Activated B cell treated with CpG ODN at 0.5 μM for 24 hours (primary cell): ENCODE results near the gene IL11RA. TPM values are rescaled to one million over a fixed set of nuclear protein-coding genes. Genes with fewer than 3 reads are reported as not detected.
"Not testable (repeated sequence)": the region's sequence is repeated elsewhere in the genome, so short reads cannot be mapped to it uniquely, and the experiment has no call there.

Experiments used
- ATAC-seq: fragments of 200-7000 bp; cut with Tn5 transposase; one replicate; pipeline ENCODE4 v1.10.0; 2021; ENCODE audit warnings: low read depth, mild to moderate bottlenecking, moderate library complexity
- CTCF ChIA-PET: fragments of 350-600 bp; sonication (Branson Sonifier 250); formaldehyde crosslinking; loops from one replicate; lab custom pipeline; 2021; ENCODE audit warnings: antibody characterized with exemption; lab: Charles Lee
- POLR2A ChIA-PET: fragments of 350-600 bp; sonication (Branson Sonifier 250); formaldehyde crosslinking; loops from one replicate; lab custom pipeline; 2021; ENCODE audit warnings: antibody characterized with exemption; lab: Charles Lee
- DNase-seq: peaks from one replicate; pipeline ENCODE4 v3.0.0; 2022
- H3K27ac Mint-ChIP-seq: one replicate; pipeline ENCODE4 v1.8.0; 2020; ENCODE audit warnings: mixed read lengths
- H3K27me3 Mint-ChIP-seq: one replicate; pipeline ENCODE4 v1.8.0; 2021; ENCODE audit warnings: mixed read lengths
- H3K36me3 Mint-ChIP-seq: one replicate; pipeline ENCODE4 v1.8.0; 2021; ENCODE audit warnings: low read depth, mixed read lengths
- H3K4me1 Mint-ChIP-seq: one replicate; pipeline ENCODE4 v1.8.0; 2021; ENCODE audit warnings: mixed read lengths
- H3K4me3 Mint-ChIP-seq: one replicate; pipeline ENCODE4 v1.8.0; 2020; ENCODE audit warnings: mild to moderate bottlenecking, mixed read lengths
- H3K9me3 Mint-ChIP-seq: one replicate; pipeline ENCODE4 v1.8.0; 2020; ENCODE audit warnings: mixed read lengths
- CTCF ChIP-seq: fragments of 200-600 bp; IDR thresholded peaks from one replicate; pipeline ENCODE4 v1.8.0; 2022; ENCODE audit warnings: antibody characterized with exemption, mild to moderate bottlenecking
- intact Hi-C: fragments of 100-400 bp; cut with micrococcal nuclease; formaldehyde crosslinking; loops from one replicate; pipeline ENCODE4 v1.15.1; 2024
- total RNA-seq: library from RNA; stranded (reverse); gene quantifications from 2 replicates; pipeline ENCODE4 v1.2.3, GENCODE V29; 2022

The IL11RA gene
- total RNA-seq, 1 donor from 2014 or later: 18.8 TPM

- POLR2A ChIA-PET: interaction anchor here (0.6 to 5.5 kb wide), 12 partner anchors 9 to 1046 kb away, joined by 3 to 44 read pairs (median 6); partner anchors contain the start of genes ARID3C, DCTN3, FAM219A and GALT
- intact Hi-C loops: loop anchor here (1.0 to 10.0 kb wide), 3 partner anchors 180 to 347 kb away; partner anchors contain the start of genes DNAI1, DNAJB5, FAM219A and KIF24
- Mint-ChIP-seq H3K9me3 (no peaks in the 10 kb centered on the region), H3K4me1 (peaks cover 29% of the 10 kb centered on the region), H3K27me3 (no peaks in the 10 kb centered on the region), H3K36me3 (peaks cover 2% of the 10 kb centered on the region), H3K4me3 (peak overlapping the region; percentile 87), H3K27ac (peak overlapping the region; percentile 78)
- no peak for ATAC-seq
- DNase-seq: no peak
- TF ChIP-seq CTCF: no peak
- CTCF ChIA-PET: interaction anchor here (1.4 to 5.2 kb wide), 4 partner anchors 9 to 27 kb away, joined by 3 to 62 read pairs (median 15); partner anchors contain the start of genes GALT and RPP25L
Observed at GRCh38 chr9:34638138-34638445, 13.9 kb upstream of the IL11RA start.

- H3K4me3 Mint-ChIP-seq, H3K27me3 Mint-ChIP-seq, DNase-seq, H3K27ac Mint-ChIP-seq, H3K9me3 Mint-ChIP-seq, H3K36me3 Mint-ChIP-seq, ATAC-seq: not testable (repeated sequence)
- intact Hi-C loops: loop anchor here (5.0 to 10.0 kb wide), 2 partner anchors 312 to 345 kb away; partner anchors contain the start of genes DNAJB5, KIF24 and NUDT2
- POLR2A ChIA-PET: interaction anchor here (2.9 to 3.2 kb wide), 2 partner anchors 8 to 25 kb away, joined by 19 to 44 read pairs; partner anchors contain the start of gene GALT
- CTCF ChIA-PET: interaction anchor here (1.4 to 1.8 kb wide), 2 partner anchors 9 to 26 kb away, joined by 3 to 6 read pairs; no protein-coding TSS in a partner anchor
- H3K4me1 Mint-ChIP-seq: peaks cover 25% of the 10 kb centered on the region
Observed at GRCh38 chr9:34639322-34639721, 12.7 kb upstream of the IL11RA start.

- POLR2A ChIA-PET: interaction anchor here (0.7 to 1.0 kb wide), 2 partner anchors 8 to 22 kb away, joined by 3 read pairs; no protein-coding TSS in a partner anchor
- Mint-ChIP-seq H3K4me1 (peaks cover 25% of the 10 kb centered on the region), H3K27me3 (no peaks in the 10 kb centered on the region), H3K27ac (no peak overlapping the region), H3K9me3 (no peaks in the 10 kb centered on the region), H3K4me3 (no peak overlapping the region), H3K36me3 (peaks cover 5% of the 10 kb centered on the region)
- CTCF ChIA-PET: interaction anchor here (1.9 kb wide), 1 partner anchor 8 kb away, joined by 10 read pairs; no protein-coding TSS in a partner anchor
- DNase-seq (no peak), ATAC-seq (no peak)
- intact Hi-C loops: no loop called here
- no peak for TF ChIP-seq CTCF
Observed at GRCh38 chr9:34642679-34643078, 9.3 kb upstream of the IL11RA start.

GRCh38 chr9:34644766-34645314 is 7.1 kb upstream of the IL11RA start:
- no peaks in the 10 kb centered on the region for H3K9me3 Mint-ChIP-seq

More at GRCh38 chr9:34644766-34645314, 7.1 kb upstream of the IL11RA start:
- peaks cover 24% of the 10 kb centered on the region for H3K36me3 Mint-ChIP-seq
- no peak for TF ChIP-seq CTCF
- DNase-seq (no peak), ATAC-seq (no peak)
- H3K4me3 Mint-ChIP-seq: no peak overlapping the region
- intact Hi-C loops: loop anchor here (5.0 kb wide), 2 partner anchors 33 to 467 kb away; partner anchors contain the start of gene RPP25L
- H3K4me1 Mint-ChIP-seq: peaks cover 25% of the 10 kb centered on the region
- ChIA-PET CTCF (interaction anchor here (3.4 kb wide), 1 partner anchor 57 kb away, joined by 18 read pairs; no protein-coding TSS in a partner anchor), POLR2A (interaction anchor here (1.1 kb wide), 1 partner anchor 8 kb away, joined by 4 read pairs; no protein-coding TSS in a partner anchor)
- H3K27me3 Mint-ChIP-seq: no peaks in the 10 kb centered on the region
- H3K27ac Mint-ChIP-seq: no peak overlapping the region
